ENCODE data around the gene ANKRD10. TPM values are rescaled to one million over a fixed set of nuclear protein-coding genes. Genes with fewer than 3 reads are reported as not detected.

The ANKRD10 gene
- total and polyA plus RNA-seq, 2 donors (not counting 3 experiments of a cell fraction or from before 2014, with no cell fraction given) = 44.5 to 94.1 TPM

DNA sequence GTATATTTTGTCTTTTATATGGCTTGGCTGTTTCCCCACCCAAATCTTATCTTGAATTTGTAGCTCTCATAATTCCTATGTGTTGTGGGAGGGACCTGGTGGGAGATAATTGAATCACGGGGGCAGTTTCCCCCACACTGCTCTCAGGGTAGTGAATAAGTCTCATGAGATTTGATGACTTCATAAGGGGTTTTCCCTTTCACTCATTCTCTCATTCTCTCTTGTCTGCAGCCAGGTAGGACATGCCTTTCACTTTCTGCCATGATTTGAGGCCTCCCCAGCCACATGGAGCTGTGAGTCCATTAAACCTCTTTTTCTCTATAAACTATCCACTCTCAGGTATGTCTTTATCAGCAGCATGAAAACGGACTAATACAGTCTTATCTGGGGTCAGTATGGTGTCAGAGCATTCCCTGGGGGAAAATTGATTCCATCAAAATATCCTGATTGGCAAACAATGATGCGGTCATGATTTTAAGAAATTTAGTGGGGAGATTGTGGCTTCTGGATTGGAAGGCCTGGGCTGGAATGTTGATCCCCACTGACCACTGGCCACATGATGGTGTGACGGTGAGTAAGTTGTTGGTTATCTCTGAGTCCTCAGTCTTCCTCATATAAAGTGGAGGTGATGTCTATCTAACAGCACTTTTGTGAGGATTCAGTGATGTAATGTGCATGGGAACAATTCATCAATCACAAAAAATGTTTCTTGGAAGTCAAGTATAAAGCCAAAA, 27.5 kb upstream of the ANKRD10 start:
- Histone ChIP-seq H3K9ac (replicated peaks; ENCODE audit: extremely low read depth, insufficient read depth, low read length) (no peak overlapping the region), H3K4me3 (replicated peaks in 1 of 3; ENCODE audit: insufficient read depth in 1 of 3, low read depth in 1 of 3, low read length in 3 of 3) (no peak overlapping the region), H3K27me3 (ENCODE audit: control insufficient read depth in 2 of 2, insufficient read depth in 2 of 2, low read length in 2 of 2) (no peaks in the 10 kb centered on the region), H2AFZ (ENCODE audit: low read depth, low read length) (no peak overlapping the region), H3K9me1 (replicated peaks; ENCODE audit: control insufficient read depth, extremely low read depth, insufficient read depth, low read length) (no peaks in the 10 kb centered on the region), H3K4me1 (ENCODE audit: control insufficient read depth, extremely low read depth, insufficient read depth, low read length) (peaks cover 18% of the 10 kb centered on the region), H3K27ac (ENCODE audit: insufficient read depth, low read depth, low read length) (no peak overlapping the region), H4K20me1 (replicated peaks; ENCODE audit: control insufficient read depth, extremely low read depth, insufficient read depth, low read length) (no peaks in the 10 kb centered on the region), H3K79me2 (ENCODE audit: control insufficient read depth, insufficient read depth, low read length) (no peaks in the 10 kb centered on the region), H3K4me2 (ENCODE audit: insufficient read depth, low read length) (no peak overlapping the region), H3K9me3 (replicated peaks; ENCODE audit: control insufficient read depth, insufficient read depth, low read length) (no peaks in the 10 kb centered on the region), H3K36me3 (ENCODE audit: control insufficient read depth in 2 of 2, extremely low read depth in 1 of 2, insufficient read depth in 2 of 2, low read length in 2 of 2) (no peaks in the 10 kb centered on the region)
- intact Hi-C loops (cut with micrococcal nuclease) = no loop called here
- no TSS peak for BruUV-seq (replicated peaks)
- ChIA-PET CTCF (interaction anchor here (1.4 to 2.2 kb wide), 2 partner anchors 13 to 27 kb away, joined by 4 read pairs; partner anchors contain the start of gene ANKRD10), POLR2A (no interaction called here)
- dilution Hi-C loops (cut with MboI; ENCODE audit: extremely low pct_ligation_motif_present, low sequenced_read_pairs) = no loop called here
- TF ChIP-seq POLR2A (IDR thresholded peaks at IDR 0.05; ENCODE audit: low read depth, low read length) = no peak
- TF ChIP-seq, protein P1, sequence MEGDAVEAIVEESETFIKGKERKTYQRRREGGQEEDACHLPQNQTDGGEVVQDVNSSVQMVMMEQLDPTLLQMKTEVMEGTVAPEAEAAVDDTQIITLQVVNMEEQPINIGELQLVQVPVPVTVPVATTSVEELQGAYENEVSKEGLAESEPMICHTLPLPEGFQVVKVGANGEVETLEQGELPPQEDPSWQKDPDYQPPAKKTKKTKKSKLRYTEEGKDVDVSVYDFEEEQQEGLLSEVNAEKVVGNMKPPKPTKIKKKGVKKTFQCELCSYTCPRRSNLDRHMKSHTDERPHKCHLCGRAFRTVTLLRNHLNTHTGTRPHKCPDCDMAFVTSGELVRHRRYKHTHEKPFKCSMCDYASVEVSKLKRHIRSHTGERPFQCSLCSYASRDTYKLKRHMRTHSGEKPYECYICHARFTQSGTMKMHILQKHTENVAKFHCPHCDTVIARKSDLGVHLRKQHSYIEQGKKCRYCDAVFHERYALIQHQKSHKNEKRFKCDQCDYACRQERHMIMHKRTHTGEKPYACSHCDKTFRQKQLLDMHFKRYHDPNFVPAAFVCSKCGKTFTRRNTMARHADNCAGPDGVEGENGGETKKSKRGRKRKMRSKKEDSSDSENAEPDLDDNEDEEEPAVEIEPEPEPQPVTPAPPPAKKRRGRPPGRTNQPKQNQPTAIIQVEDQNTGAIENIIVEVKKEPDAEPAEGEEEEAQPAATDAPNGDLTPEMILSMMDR (IDR thresholded peaks at IDR 0.05; ENCODE audit: extremely low read depth in 1 of 2, insufficient read depth in 1 of 2, low read depth in 1 of 2, low read length in 2 of 2) = no peak
- TF ChIP-seq FOS (IDR thresholded peaks at IDR 0.05; ENCODE audit: borderline replicate concordance, insufficient read depth, low read length) = no peak
- TF ChIP-seq, protein P2, sequence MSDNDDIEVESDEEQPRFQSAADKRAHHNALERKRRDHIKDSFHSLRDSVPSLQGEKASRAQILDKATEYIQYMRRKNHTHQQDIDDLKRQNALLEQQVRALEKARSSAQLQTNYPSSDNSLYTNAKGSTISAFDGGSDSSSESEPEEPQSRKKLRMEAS (IDR thresholded peaks at IDR 0.05; ENCODE audit: insufficient read depth, insufficient read length) = no peak
- no peak for TF ChIP-seq MYC (IDR thresholded peaks at IDR 0.05; ENCODE audit: low read depth, low read length)
- TF ChIP-seq JUN (IDR thresholded peaks at IDR 0.05; ENCODE audit: borderline replicate concordance, insufficient read depth, insufficient read length, low read depth) = no peak
- no peak for TF ChIP-seq POLR2AphosphoS5 (IDR thresholded peaks at IDR 0.05; ENCODE audit: insufficient read depth, low read depth, low read length)
- TF ChIP-seq EZH2 (IDR thresholded peaks at IDR 0.05; ENCODE audit: borderline replicate concordance, low read depth, low read length, severe bottlenecking) = no peak
- no peak for TF ChIP-seq GATA2 (IDR thresholded peaks at IDR 0.05; ENCODE audit: insufficient read depth, insufficient read length, low read depth, low read length)
- no peak for DNase-seq (ENCODE audit: low read depth, low spot score)
- no peak for FAIRE-seq

All from endothelial cell of umbilical vein (primary cell).